Measurements from ENCODE around the gene FBN2. TPM values are rescaled to one million over a fixed set of nuclear protein-coding genes. Genes with fewer than 3 reads are reported as not detected.
A peak's percentile ranks its signal among the peaks of the same experiment; 100 is the strongest.

FBN2 gene
- total RNA-seq, 2 donors from 2014 or later, result 0.16 to 0.25 TPM

GRCh38 chr5:128546658-128547281 lies 8.7 kb upstream of the FBN2 start:
- no peaks in the 10 kb centered on the region for H3K9me3 ChIP-seq (ENCODE audit: control insufficient read depth, low read length, poor library complexity, severe bottlenecking)

GRCh38 chr5:128541385-128541784 lies 3.3 kb upstream of the FBN2 start:
- no peak for DNase-seq
- Mint-ChIP-seq H3K36me3 (ENCODE audit: low read depth) (peaks cover 2% of the 10 kb centered on the region), H3K4me3 (no peak overlapping the region), H3K4me1 (peaks cover under 1% of the 10 kb centered on the region), H3K27me3 (peaks cover 14% of the 10 kb centered on the region), H3K27ac (no peak overlapping the region)
- H3K9me3 ChIP-seq (ENCODE audit: control insufficient read depth, low read length, poor library complexity, severe bottlenecking), result no peaks in the 10 kb centered on the region
- ATAC-seq, result no peak

More at GRCh38 chr5:128546658-128547281, 8.7 kb upstream of the FBN2 start:
- H3K27ac Mint-ChIP-seq, result no peak overlapping the region
- H3K4me3 Mint-ChIP-seq, result no peak overlapping the region
- ATAC-seq, result no peak
- no peaks in the 10 kb centered on the region for H3K4me1 Mint-ChIP-seq
- H3K27me3 Mint-ChIP-seq, result no peaks in the 10 kb centered on the region
- no peak for DNase-seq
- no peaks in the 10 kb centered on the region for H3K36me3 Mint-ChIP-seq (ENCODE audit: low read depth)

- DNase-seq (no peak), ATAC-seq (no peak)
- peaks cover 2% of the 10 kb centered on the region for H3K36me3 Mint-ChIP-seq (ENCODE audit: low read depth)
- no peak overlapping the region for H3K4me3 Mint-ChIP-seq
- peaks cover 3% of the 10 kb centered on the region for H3K4me1 Mint-ChIP-seq
- H3K27ac Mint-ChIP-seq, result no peak overlapping the region
- H3K9me3 ChIP-seq (ENCODE audit: control insufficient read depth, low read length, poor library complexity, severe bottlenecking), result no peaks in the 10 kb centered on the region
- H3K27me3 Mint-ChIP-seq, result peaks cover 33% of the 10 kb centered on the region
These were observed 989 bp upstream of the FBN2 start for GRCh38 chr5:128539038-128539429.

GRCh38 chr5:128538250-128539037 lies 399 bp upstream of the FBN2 start:
- peak; percentile 16 for ATAC-seq
- Mint-ChIP-seq H3K27ac (no peak overlapping the region), H3K27me3 (peaks cover 33% of the 10 kb centered on the region), H3K4me3 (no peak overlapping the region), H3K36me3 (ENCODE audit: low read depth) (peaks cover 2% of the 10 kb centered on the region), H3K4me1 (peaks cover 3% of the 10 kb centered on the region)
- H3K9me3 ChIP-seq (ENCODE audit: control insufficient read depth, low read length, poor library complexity, severe bottlenecking), result no peaks in the 10 kb centered on the region
- DNase-seq, result no peak

- DNase-seq (no peak), ATAC-seq (no peak)
- no peaks in the 10 kb centered on the region for H3K9me3 ChIP-seq (ENCODE audit: control insufficient read depth, low read length, poor library complexity, severe bottlenecking)
- H3K4me1 Mint-ChIP-seq, result peaks cover 3% of the 10 kb centered on the region
- peaks cover 33% of the 10 kb centered on the region for H3K27me3 Mint-ChIP-seq
- peaks cover 2% of the 10 kb centered on the region for H3K36me3 Mint-ChIP-seq (ENCODE audit: low read depth)
- H3K4me3 Mint-ChIP-seq, result peak overlapping the region; percentile 21
- no peak overlapping the region for H3K27ac Mint-ChIP-seq
These were observed 635 bp downstream of the FBN2 start for GRCh38 chr5:128537221-128537999.

GRCh38 chr5:128536254-128537220 lies 1.5 kb downstream of the FBN2 start:
- no peaks in the 10 kb centered on the region for H3K9me3 ChIP-seq (ENCODE audit: control insufficient read depth, low read length, poor library complexity, severe bottlenecking)
- peaks cover 3% of the 10 kb centered on the region for H3K4me1 Mint-ChIP-seq
- DNase-seq, result no peak
- H3K27me3 Mint-ChIP-seq, result peaks cover 31% of the 10 kb centered on the region
- peak overlapping the region; percentile 0 for H3K4me3 Mint-ChIP-seq
- H3K36me3 Mint-ChIP-seq (ENCODE audit: low read depth), result peaks cover 2% of the 10 kb centered on the region
- ATAC-seq, result no peak
- H3K27ac Mint-ChIP-seq, result no peak overlapping the region

GRCh38 chr5:128535251-128535650 lies 2.8 kb downstream of the FBN2 start:
- no peak overlapping the region for H3K27ac Mint-ChIP-seq
- no peak for DNase-seq
- peaks cover 3% of the 10 kb centered on the region for H3K4me1 Mint-ChIP-seq
- H3K27me3 Mint-ChIP-seq, result peaks cover 26% of the 10 kb centered on the region
- no peak for ATAC-seq
- H3K9me3 ChIP-seq (ENCODE audit: control insufficient read depth, low read length, poor library complexity, severe bottlenecking), result no peaks in the 10 kb centered on the region
- H3K4me3 Mint-ChIP-seq, result no peak overlapping the region
- H3K36me3 Mint-ChIP-seq (ENCODE audit: low read depth), result peaks cover 2% of the 10 kb centered on the region

- Mint-ChIP-seq H3K27ac (no peak overlapping the region), H3K36me3 (ENCODE audit: low read depth) (peaks cover 2% of the 10 kb centered on the region), H3K4me1 (peaks cover 3% of the 10 kb centered on the region), H3K4me3 (no peak overlapping the region), H3K27me3 (peaks cover 28% of the 10 kb centered on the region)
- H3K9me3 ChIP-seq (ENCODE audit: control insufficient read depth, low read length, poor library complexity, severe bottlenecking), result no peaks in the 10 kb centered on the region
- DNase-seq (no peak), ATAC-seq (no peak)
These were observed 3.3 kb downstream of the FBN2 start for GRCh38 chr5:128534726-128535125.

GRCh38 chr5:128532776-128533175 lies 5.3 kb downstream of the FBN2 start:
- H3K36me3 Mint-ChIP-seq (ENCODE audit: low read depth), result no peaks in the 10 kb centered on the region
- no peak overlapping the region for H3K27ac Mint-ChIP-seq
- H3K27me3 Mint-ChIP-seq, result peaks cover 28% of the 10 kb centered on the region

GRCh38 chr5:128532127-128532526 lies 5.9 kb downstream of the FBN2 start:
- DNase-seq (no peak), ATAC-seq (no peak)
- H3K4me1 Mint-ChIP-seq, result peaks cover 3% of the 10 kb centered on the region
- no peak overlapping the region for H3K4me3 Mint-ChIP-seq
- no peak overlapping the region for H3K27ac Mint-ChIP-seq
- H3K9me3 ChIP-seq (ENCODE audit: control insufficient read depth, low read length, poor library complexity, severe bottlenecking), result no peaks in the 10 kb centered on the region
- H3K27me3 Mint-ChIP-seq, result peaks cover 28% of the 10 kb centered on the region
- H3K36me3 Mint-ChIP-seq (ENCODE audit: low read depth), result no peaks in the 10 kb centered on the region

More at GRCh38 chr5:128532776-128533175, 5.3 kb downstream of the FBN2 start:
- H3K4me1 Mint-ChIP-seq, result peaks cover 3% of the 10 kb centered on the region
- H3K4me3 Mint-ChIP-seq, result no peak overlapping the region
- no peak for ATAC-seq
- no peaks in the 10 kb centered on the region for H3K9me3 ChIP-seq (ENCODE audit: control insufficient read depth, low read length, poor library complexity, severe bottlenecking)
- no peak for DNase-seq

- no peak overlapping the region for H3K27ac Mint-ChIP-seq
- no peaks in the 10 kb centered on the region for H3K9me3 ChIP-seq (ENCODE audit: control insufficient read depth, low read length, poor library complexity, severe bottlenecking)
- peaks cover 15% of the 10 kb centered on the region for H3K27me3 Mint-ChIP-seq
- no peaks in the 10 kb centered on the region for H3K4me1 Mint-ChIP-seq
- no peak for ATAC-seq
- no peak for DNase-seq
- no peak overlapping the region for H3K4me3 Mint-ChIP-seq
- H3K36me3 Mint-ChIP-seq (ENCODE audit: low read depth), result no peaks in the 10 kb centered on the region
These were observed 9.3 kb downstream of the FBN2 start for GRCh38 chr5:128528637-128529255.

- no peak for DNase-seq
- Mint-ChIP-seq H3K27ac (no peak overlapping the region), H3K27me3 (peaks cover 15% of the 10 kb centered on the region), H3K4me1 (no peaks in the 10 kb centered on the region), H3K36me3 (ENCODE audit: low read depth) (no peaks in the 10 kb centered on the region), H3K4me3 (no peak overlapping the region)
- no peaks in the 10 kb centered on the region for H3K9me3 ChIP-seq (ENCODE audit: control insufficient read depth, low read length, poor library complexity, severe bottlenecking)
- ATAC-seq, result no peak
These were observed 9.9 kb downstream of the FBN2 start for GRCh38 chr5:128528126-128528525.
